ENCODE measurements around the gene FLACC1. TPM values are rescaled to one million over a fixed set of nuclear protein-coding genes. Genes with fewer than 3 reads are reported as not detected.

FLACC1 gene
- total RNA-seq, 1 experiment from 2014 or later, result 0.17 TPM

- Mint-ChIP-seq H3K36me3 (no peaks in the 10 kb centered on the region), H3K9me3 (no peaks in the 10 kb centered on the region), H3K4me1 (no peaks in the 10 kb centered on the region), H3K27me3 (ENCODE audit: low read depth) (no peaks in the 10 kb centered on the region), H3K4me3 (no peak overlapping the region), H3K27ac (no peak overlapping the region)
- no peak for TF ChIP-seq SMAD3 (CRISPR knock-in tag; IDR thresholded peaks at IDR 0.05; ENCODE audit: borderline replicate concordance)
- no peak for TF ChIP-seq MXD4 (CRISPR knock-in tag; IDR thresholded peaks at IDR 0.05; ENCODE audit: borderline replicate concordance)
- TF ChIP-seq KAT7 (CRISPR knock-in tag; IDR thresholded peaks at IDR 0.05; ENCODE audit: borderline replicate concordance), result no peak
- no peak for TF ChIP-seq GRHL2 (CRISPR knock-in tag; IDR thresholded peaks at IDR 0.05; ENCODE audit: insufficient replicate concordance, severe bottlenecking)
- TF ChIP-seq NFYB (CRISPR knock-in tag; conservative IDR thresholded peaks at IDR 0.05; ENCODE audit: low read depth), result no peak
- no peak for TF ChIP-seq IRF2 (CRISPR knock-in tag; IDR thresholded peaks at IDR 0.05; ENCODE audit: borderline replicate concordance, low read depth)
- no peak for TF ChIP-seq CBFB (CRISPR knock-in tag; IDR thresholded peaks at IDR 0.05; ENCODE audit: low read depth)
- TF ChIP-seq MLX (CRISPR knock-in tag; IDR thresholded peaks at IDR 0.05), result no peak
- TF ChIP-seq MYBL2 (CRISPR knock-in tag; IDR thresholded peaks at IDR 0.05), result no peak
- TF ChIP-seq ZNF138 (CRISPR knock-in tag; conservative IDR thresholded peaks at IDR 0.05), result no peak
- TF ChIP-seq JUN (CRISPR knock-in tag; IDR thresholded peaks at IDR 0.05), result no peak
- no peak for TF ChIP-seq CREB1 (CRISPR knock-in tag; IDR thresholded peaks at IDR 0.05)
- TF ChIP-seq ZNF232 (CRISPR knock-in tag; IDR thresholded peaks at IDR 0.05), result no peak
- TF ChIP-seq HMGXB4 (CRISPR knock-in tag; IDR thresholded peaks at IDR 0.05), result no peak
- no peak for TF ChIP-seq HMGA2 (CRISPR knock-in tag; IDR thresholded peaks at IDR 0.05)
- TF ChIP-seq TEAD1 (CRISPR knock-in tag; IDR thresholded peaks at IDR 0.05), result no peak
- no peak for TF ChIP-seq ETV6 (CRISPR knock-in tag; IDR thresholded peaks at IDR 0.05)
- DNase-seq (ENCODE audit: low spot score) (no peak), ATAC-seq (no peak)
- ChIA-PET CTCF (interaction anchor here (1.5 to 2.5 kb wide), 2 partner anchors 10 to 34 kb away, joined by 5 to 8 read pairs; no protein-coding TSS in a partner anchor), POLR2A (no interaction called here)
Measured at GRCh38 chr2:201266629-201267028, 90.5 kb downstream of the FLACC1 start.

GRCh38 chr2:201264472-201265173 is 92.5 kb downstream of the FLACC1 start:
- no peak for ATAC-seq
- Mint-ChIP-seq H3K36me3 (no peaks in the 10 kb centered on the region), H3K4me1 (peaks cover 4% of the 10 kb centered on the region), H3K27me3 (ENCODE audit: low read depth) (no peaks in the 10 kb centered on the region), H3K9me3 (no peaks in the 10 kb centered on the region), H3K27ac (no peak overlapping the region), H3K4me3 (no peak overlapping the region)
- ChIA-PET POLR2A (no interaction called here), CTCF (interaction anchor here (2.5 kb wide), 1 partner anchor 12 kb away, joined by 8 read pairs; no protein-coding TSS in a partner anchor)
- TF ChIP-seq USF2 (CRISPR knock-in tag; IDR thresholded peaks at IDR 0.05) (no peak), TEAD4 (CRISPR knock-in tag; IDR thresholded peaks at IDR 0.05) (no peak), ZNF138 (CRISPR knock-in tag; conservative IDR thresholded peaks at IDR 0.05) (no peak), FOXP4 (CRISPR knock-in tag; IDR thresholded peaks at IDR 0.05) (no peak), NFATC4 (CRISPR knock-in tag; IDR thresholded peaks at IDR 0.05) (no peak), TEAD1 (CRISPR knock-in tag; IDR thresholded peaks at IDR 0.05) (no peak)
- DNase-seq (ENCODE audit: low spot score), result no peak
